Fibroblast of lung (primary cell): ENCODE data around the gene MAGI2. TPM values are rescaled to one million over a fixed set of nuclear protein-coding genes. Genes with fewer than 3 reads are reported as not detected.

Source experiments
- DNase-seq, 2 donors: peaks; one replicate each; pipeline versions ENCODE4 v3.0.0 to v3.0.0-alpha.2; 2010; ENCODE audit warnings: low read depth in 2 of 2
- H2AFZ ChIP-seq: 2 replicates; pipeline ENCODE4 v1.5.1; 2012; ENCODE audit warnings: low read length, control low read depth, inconsistent platforms
- H3K27ac ChIP-seq: 2 replicates; pipeline ENCODE4 v1.5.1; 2011; ENCODE audit warnings: low read length, control low read depth; ENCODE audit not compliant: insufficient read depth
- H3K27me3 ChIP-seq: 2 replicates; pipeline ENCODE4 v1.5.1; 2011; ENCODE audit warnings: mild to moderate bottlenecking, low read length; ENCODE audit not compliant: control insufficient read depth, insufficient read depth
- H3K36me3 ChIP-seq: 2 replicates; pipeline ENCODE4 v1.5.1; 2011; ENCODE audit warnings: low read length; ENCODE audit not compliant: control insufficient read depth, insufficient read depth
- H3K4me1 ChIP-seq: 2 replicates; pipeline ENCODE4 v1.5.1; 2011; ENCODE audit warnings: low read length; ENCODE audit not compliant: control insufficient read depth, insufficient read depth; ENCODE audit errors: extremely low read depth
- H3K4me2 ChIP-seq: 2 replicates; pipeline ENCODE4 v1.5.1; 2011; ENCODE audit warnings: low read length, control low read depth; ENCODE audit not compliant: insufficient read depth; ENCODE audit errors: extremely low read depth
- H3K4me3 ChIP-seq, 4 experiments: fragments of 200-600 bp in 1 of 4; sonication (generic) in 1 of 4; replicated peaks in 1 of 4; 2 replicates each; pipeline ENCODE4 v1.5.1; 2011 to 2016; ENCODE audit warnings: low read length in 4 of 4, low read depth in 3 of 4, mild to moderate bottlenecking in 3 of 4, control low read depth in 2 of 4, inconsistent platforms in 1 of 4, mixed read lengths in 1 of 4; ENCODE audit not compliant: insufficient read depth in 1 of 4; ENCODE audit errors: control extremely low read depth in 1 of 4
- H3K79me2 ChIP-seq: 2 replicates; pipeline ENCODE4 v1.5.1; 2012; ENCODE audit warnings: mild to moderate bottlenecking, low read length, inconsistent platforms; ENCODE audit not compliant: control insufficient read depth, insufficient read depth
- H3K9ac ChIP-seq: 2 replicates; pipeline ENCODE4 v1.5.1; 2011; ENCODE audit warnings: mild to moderate bottlenecking, low read length, control low read depth; ENCODE audit not compliant: insufficient read depth
- H3K9me3 ChIP-seq: 2 replicates; pipeline ENCODE4 v1.5.1; 2012; ENCODE audit warnings: low read depth, low read length; ENCODE audit not compliant: control insufficient read depth, insufficient read depth
- H4K20me1 ChIP-seq: 2 replicates; pipeline ENCODE4 v1.5.1; 2011; ENCODE audit warnings: low read length; ENCODE audit not compliant: control insufficient read depth, insufficient read depth; ENCODE audit errors: extremely low read depth
- EZH2 ChIP-seq: IDR thresholded peaks from 2 replicates; pipeline ENCODE4 v1.5.1; 2012; ENCODE audit warnings: low read length, control low read depth, mild to moderate bottlenecking; ENCODE audit errors: missing control alignments
- polyA plus RNA-seq, 2 donors: library from polyadenylated mRNA; depleted of rRNA in 1 of 2; stranded (reverse) in 1 of 2; unstranded in 1 of 2; fragments of >200 nt; gene quantifications; 2 replicates each; pipeline ENCODE4 v1.2.1, GENCODE V29; 2011 to 2012; ENCODE audit warnings: missing spikeins in 1 of 2
- total RNA-seq: library from RNA; depleted of rRNA; stranded (reverse); fragments of >200 nt; gene quantifications from 2 replicates; pipeline ENCODE4 v1.2.1, GENCODE V29; 2014
- TF ChIP-seq, protein P1 (sequence below), 2 donors: IDR thresholded peaks in 1 of 2; conservative IDR thresholded peaks in 1 of 2; 1 replicate in 1 of 2; 2 replicates in 1 of 2; pipeline ENCODE4 v1.5.1; 2011 to 2012; ENCODE audit warnings: low read length in 2 of 2, control low read depth in 1 of 2, inconsistent platforms in 1 of 2, low read depth in 1 of 2, mild to moderate bottlenecking in 1 of 2

Gene MAGI2
- total and polyA plus RNA-seq, 2 donors (not counting 1 experiment from before 2014, with no cell fraction given) = 1.8 to 17.0 TPM

DNA sequence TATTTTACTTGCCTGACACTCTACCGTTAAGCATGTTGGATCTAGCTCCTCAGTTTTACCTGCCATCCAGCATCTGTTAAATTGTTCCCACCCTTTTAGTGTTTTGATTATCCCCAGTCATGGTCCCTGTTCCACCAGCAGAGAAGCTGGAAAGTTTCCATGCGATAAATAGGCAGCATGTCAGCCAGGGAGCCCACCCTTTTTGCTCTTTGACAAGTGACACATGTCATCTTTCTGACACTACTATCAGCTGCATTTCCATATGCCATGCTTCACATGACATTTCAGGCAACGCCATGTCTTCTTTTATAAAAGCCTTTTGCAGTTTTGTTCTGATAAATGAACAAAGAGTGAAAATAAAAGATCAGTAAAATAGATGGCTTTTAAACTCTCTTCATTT is 310.8 kb downstream of the MAGI2 start:
- Histone ChIP-seq H3K4me2 (no peak overlapping the region), H3K27me3 (no peaks in the 10 kb centered on the region), H3K4me3 (no peak overlapping the region), H3K9me3 (no peaks in the 10 kb centered on the region), H3K79me2 (no peaks in the 10 kb centered on the region), H4K20me1 (no peaks in the 10 kb centered on the region), H2AFZ (no peak overlapping the region), H3K27ac (no peak overlapping the region), H3K36me3 (no peaks in the 10 kb centered on the region), H3K4me1 (peaks cover 1% of the 10 kb centered on the region), H3K9ac (no peak overlapping the region)
- TF ChIP-seq, protein P1, sequence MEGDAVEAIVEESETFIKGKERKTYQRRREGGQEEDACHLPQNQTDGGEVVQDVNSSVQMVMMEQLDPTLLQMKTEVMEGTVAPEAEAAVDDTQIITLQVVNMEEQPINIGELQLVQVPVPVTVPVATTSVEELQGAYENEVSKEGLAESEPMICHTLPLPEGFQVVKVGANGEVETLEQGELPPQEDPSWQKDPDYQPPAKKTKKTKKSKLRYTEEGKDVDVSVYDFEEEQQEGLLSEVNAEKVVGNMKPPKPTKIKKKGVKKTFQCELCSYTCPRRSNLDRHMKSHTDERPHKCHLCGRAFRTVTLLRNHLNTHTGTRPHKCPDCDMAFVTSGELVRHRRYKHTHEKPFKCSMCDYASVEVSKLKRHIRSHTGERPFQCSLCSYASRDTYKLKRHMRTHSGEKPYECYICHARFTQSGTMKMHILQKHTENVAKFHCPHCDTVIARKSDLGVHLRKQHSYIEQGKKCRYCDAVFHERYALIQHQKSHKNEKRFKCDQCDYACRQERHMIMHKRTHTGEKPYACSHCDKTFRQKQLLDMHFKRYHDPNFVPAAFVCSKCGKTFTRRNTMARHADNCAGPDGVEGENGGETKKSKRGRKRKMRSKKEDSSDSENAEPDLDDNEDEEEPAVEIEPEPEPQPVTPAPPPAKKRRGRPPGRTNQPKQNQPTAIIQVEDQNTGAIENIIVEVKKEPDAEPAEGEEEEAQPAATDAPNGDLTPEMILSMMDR (conservative IDR thresholded peaks at IDR 0.05 in 1 of 2, IDR thresholded peaks at IDR 0.05 in 1 of 2; ENCODE audit: low read depth in 1 of 2, low read length in 2 of 2) = no peak
- TF ChIP-seq EZH2 = no peak
- no peak for DNase-seq

DNA sequence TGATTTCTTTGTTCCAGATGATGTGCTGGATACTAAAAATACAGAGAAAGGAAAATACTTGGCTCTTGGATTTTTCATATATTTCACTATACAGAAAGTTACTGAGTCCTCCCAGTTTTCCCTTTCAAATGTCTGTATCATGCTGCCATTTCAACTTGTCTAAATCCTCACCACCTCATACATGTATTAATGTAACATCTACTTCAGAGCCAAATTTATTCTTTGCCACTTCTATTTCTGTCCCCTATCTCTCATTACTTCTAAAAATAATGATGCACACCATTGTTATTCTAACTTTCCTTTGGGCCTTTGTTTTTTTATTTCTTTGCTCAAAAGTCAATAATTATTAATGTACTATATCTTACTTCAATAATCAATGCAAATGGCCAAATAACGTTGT is 312.2 kb downstream of the MAGI2 start:
- no peak overlapping the region for H3K4me2 ChIP-seq
- H2AFZ ChIP-seq = no peak overlapping the region
- no peak for DNase-seq
- no peaks in the 10 kb centered on the region for H3K36me3 ChIP-seq
- no peak overlapping the region for H3K4me3 ChIP-seq
- no peak overlapping the region for H3K9ac ChIP-seq
- H3K27me3 ChIP-seq = no peaks in the 10 kb centered on the region
- peaks cover 2% of the 10 kb centered on the region for H3K4me1 ChIP-seq
- TF ChIP-seq, protein P1 (conservative IDR thresholded peaks at IDR 0.05 in 1 of 2, IDR thresholded peaks at IDR 0.05 in 1 of 2; ENCODE audit: low read depth in 1 of 2, low read length in 2 of 2) = no peak
- TF ChIP-seq EZH2 = no peak
- no peaks in the 10 kb centered on the region for H3K9me3 ChIP-seq
- no peaks in the 10 kb centered on the region for H3K79me2 ChIP-seq
- no peak overlapping the region for H3K27ac ChIP-seq
- H4K20me1 ChIP-seq = no peaks in the 10 kb centered on the region

GRCh38 chr7:79137942-79138341 is 315.5 kb downstream of the MAGI2 start:
- Histone ChIP-seq H3K4me2 (no peak overlapping the region), H2AFZ (no peak overlapping the region), H3K79me2 (no peaks in the 10 kb centered on the region), H3K27ac (no peak overlapping the region), H3K9me3 (no peaks in the 10 kb centered on the region), H3K9ac (no peak overlapping the region), H3K36me3 (no peaks in the 10 kb centered on the region), H3K27me3 (no peaks in the 10 kb centered on the region), H3K4me3 (no peak overlapping the region), H4K20me1 (no peaks in the 10 kb centered on the region), H3K4me1 (peaks cover 2% of the 10 kb centered on the region)
- peak; percentile 39 to 75 for DNase-seq
- TF ChIP-seq, protein P1 (conservative IDR thresholded peaks at IDR 0.05 in 1 of 2, IDR thresholded peaks at IDR 0.05 in 1 of 2; ENCODE audit: low read depth in 1 of 2, low read length in 2 of 2) = no peak
- no peak for TF ChIP-seq EZH2
